ENCODE measurements around the gene KHK. TPM values are rescaled to one million over a fixed set of nuclear protein-coding genes. Genes with fewer than 3 reads are reported as not detected.

KHK gene
- total and polyA plus RNA-seq, 2 of the 8 experiments (the other 6 are each of a cell fraction or from before 2014, with no cell fraction given): 11.0 to 17.7 TPM

DNA sequence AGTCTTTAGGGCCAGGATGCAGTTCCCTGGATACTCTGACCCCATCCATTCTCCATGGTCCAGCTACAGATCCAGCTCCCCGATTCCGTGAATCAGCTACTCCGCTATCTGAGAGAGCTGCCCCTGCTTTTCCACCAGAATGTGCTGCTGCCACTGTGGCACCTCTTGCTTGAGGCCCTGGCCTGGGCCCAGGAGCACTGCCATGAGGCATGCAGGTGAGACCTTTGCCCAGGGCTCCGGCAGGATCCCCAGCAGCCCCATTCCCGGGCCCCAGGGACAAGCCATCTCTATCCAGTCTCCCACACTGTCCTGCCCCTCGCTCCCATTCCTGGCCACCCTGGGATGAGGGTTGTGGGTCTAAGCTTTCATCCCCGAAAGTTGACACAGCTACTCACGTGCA is 46.3 kb upstream of the KHK start (continued):
- TF ChIP-seq KDM1A (IDR thresholded peaks at IDR 0.05; ENCODE audit: borderline replicate concordance, low read length): no peak
